HepG2 (cell line): ENCODE results near the gene WDCP. TPM values are rescaled to one million over a fixed set of nuclear protein-coding genes. Genes with fewer than 3 reads are reported as not detected.

Source experiments
- ATF7-NPFF ChIP-seq: sonication (generic); formaldehyde crosslinking; IDR thresholded peaks from 2 replicates; pipeline ENCODE4 v1.8.1; 2023; ENCODE audit warnings: mild to moderate bottlenecking, low read depth, missing genetic modification reagents, moderate library complexity
- FOXA1 ChIP-seq, 2 experiments: fragments of 450-650 bp in 1 of 2; sonication (generic) in 1 of 2; formaldehyde crosslinking in 1 of 2; IDR thresholded peaks; 2 replicates each; pipeline versions ENCODE4 v1.4.0 to v1.6.1; 2016 to 2020; ENCODE audit warnings: missing genetic modification reagents in 1 of 2
- MIER3 ChIP-seq: IDR thresholded peaks from 2 replicates; pipeline ENCODE4 v1.6.1; 2016; ENCODE audit warnings: missing compliant biosample characterization, borderline replicate concordance
- MTF1 ChIP-seq: sonication (generic); formaldehyde crosslinking; IDR thresholded peaks from 2 replicates; pipeline ENCODE4 v1.5.0; 2020; ENCODE audit warnings: missing genetic modification reagents
- NAIF1 ChIP-seq: sonication (generic); formaldehyde crosslinking; IDR thresholded peaks from 2 replicates; pipeline ENCODE4 v1.5.0; 2020; ENCODE audit warnings: mild to moderate bottlenecking, missing genetic modification reagents, borderline replicate concordance
- NCOA5 ChIP-seq: sonication (generic); formaldehyde crosslinking; IDR thresholded peaks from 2 replicates; pipeline ENCODE4 v1.4.0; 2020; ENCODE audit warnings: missing genetic modification reagents
- PITX1 ChIP-seq: sonication (generic); formaldehyde crosslinking; IDR thresholded peaks from 2 replicates; pipeline ENCODE4 v1.5.1; 2020; ENCODE audit warnings: mild to moderate bottlenecking, missing genetic modification reagents
- SIN3A ChIP-seq: IDR thresholded peaks from 2 replicates; pipeline ENCODE4 v1.6.1; 2011; ENCODE audit warnings: low read depth, mild to moderate bottlenecking, control low read depth, low read length, borderline replicate concordance
- SOX5 ChIP-seq: IDR thresholded peaks from 2 replicates; pipeline ENCODE4 v1.6.1; 2016; ENCODE audit warnings: borderline replicate concordance
- SP2 ChIP-seq: sonication (generic); formaldehyde crosslinking; IDR thresholded peaks from 2 replicates; pipeline ENCODE4 v1.5.1; 2020; ENCODE audit warnings: mild to moderate bottlenecking, missing genetic modification reagents
- TARDBP ChIP-seq: sonication (generic); formaldehyde crosslinking; IDR thresholded peaks from 2 replicates; pipeline ENCODE4 v1.8.0; 2022; ENCODE audit warnings: mild to moderate bottlenecking, missing genetic modification reagents
- ZNF282 ChIP-seq: fragments of 450-650 bp; IDR thresholded peaks from 2 replicates; pipeline ENCODE4 v1.6.1; 2018; ENCODE audit not compliant: partially characterized antibody
- ZNF296 ChIP-seq: sonication (generic); formaldehyde crosslinking; conservative IDR thresholded peaks from 2 replicates; pipeline ENCODE4 v1.5.0; 2020; ENCODE audit warnings: mild to moderate bottlenecking, missing genetic modification reagents
- ZNF496 ChIP-seq: sonication (generic); formaldehyde crosslinking; IDR thresholded peaks from 2 replicates; pipeline ENCODE4 v1.8.1; 2023; ENCODE audit warnings: mild to moderate bottlenecking, moderate library complexity, missing genetic modification reagents; ENCODE audit not compliant: insufficient replicate concordance
- ZNF549 ChIP-seq: sonication (generic); formaldehyde crosslinking; IDR thresholded peaks from 2 replicates; pipeline ENCODE4 v1.5.0; 2020; ENCODE audit warnings: missing genetic modification reagents
- ZNF615 ChIP-seq: sonication (generic); formaldehyde crosslinking; IDR thresholded peaks from 2 replicates; pipeline ENCODE4 v1.5.0; 2020; ENCODE audit warnings: mild to moderate bottlenecking, missing genetic modification reagents, borderline replicate concordance
- ZNF703 ChIP-seq: sonication (generic); formaldehyde crosslinking; IDR thresholded peaks from 2 replicates; pipeline ENCODE4 v1.5.1; 2020; ENCODE audit warnings: missing genetic modification reagents, mild to moderate bottlenecking, moderate library complexity, borderline replicate concordance
- ZNF780A ChIP-seq: sonication (generic); formaldehyde crosslinking; IDR thresholded peaks from 2 replicates; pipeline ENCODE4 v1.8.0; 2022; ENCODE audit warnings: mild to moderate bottlenecking, missing genetic modification reagents, moderate library complexity
- ZNF782 ChIP-seq: sonication (generic); formaldehyde crosslinking; IDR thresholded peaks from 2 replicates; pipeline ENCODE4 v1.4.0; 2020; ENCODE audit warnings: missing genetic modification reagents, mild to moderate bottlenecking, borderline replicate concordance
- ZZZ3 ChIP-seq: sonication (generic); formaldehyde crosslinking; IDR thresholded peaks from 2 replicates; pipeline ENCODE4 v1.4.0; 2020; ENCODE audit warnings: missing genetic modification reagents, mild to moderate bottlenecking, borderline replicate concordance
- polyA plus RNA-seq, 8 experiments: library from polyadenylated mRNA; depleted of rRNA in 3 of 8; stranded (reverse) in 7 of 8; unstranded in 1 of 8; fragments of >200 nt; fragmentation: Illumina TruSeq in 4 of 8; extraction: Trizol in 4 of 8; gene quantifications; 2 replicates each; pipeline versions ENCODE4 v1.2.1 to v1.2.3, GENCODE V29; 2011 to 2016; ENCODE audit warnings: low read depth in 4 of 8, missing spikeins in 1 of 8, mixed read lengths in 1 of 8; ENCODE audit not compliant: insufficient read depth in 1 of 8
- total RNA-seq, 5 experiments: library from RNA; depleted of rRNA; stranded (reverse); fragments of >200 nt; fragmentation: Illumina TruSeq; extraction: Trizol; gene quantifications; 2 replicates each; pipeline ENCODE4 v1.2.3, GENCODE V29; 2016; ENCODE audit warnings: low read depth in 1 of 5
- TF ChIP-seq, protein P1 (sequence below): sonication (generic); formaldehyde crosslinking; IDR thresholded peaks from 2 replicates; pipeline ENCODE4 v1.4.0; 2020; ENCODE audit warnings: mild to moderate bottlenecking, missing genetic modification reagents, borderline replicate concordance
- TF ChIP-seq, protein P2 (sequence below): sonication (generic); formaldehyde crosslinking; IDR thresholded peaks from 2 replicates; pipeline ENCODE4 v1.5.0; 2020; ENCODE audit warnings: missing genetic modification reagents
- TF ChIP-seq, protein P3 (sequence below): sonication (generic); formaldehyde crosslinking; IDR thresholded peaks from 2 replicates; pipeline ENCODE4 v1.8.1; 2023; ENCODE audit warnings: mild to moderate bottlenecking, missing genetic modification reagents, borderline replicate concordance
- TF ChIP-seq, protein P4 (sequence below): IDR thresholded peaks from 2 replicates; pipeline ENCODE4 v1.6.1; 2016; ENCODE audit warnings: missing biosample characterization, missing genetic modification reagents, low read depth

Gene WDCP
- total and polyA plus RNA-seq, 2 of the 13 experiments (the other 11 are each of a cell fraction or from before 2014, with no cell fraction given) = 17.4 to 22.6 TPM

DNA sequence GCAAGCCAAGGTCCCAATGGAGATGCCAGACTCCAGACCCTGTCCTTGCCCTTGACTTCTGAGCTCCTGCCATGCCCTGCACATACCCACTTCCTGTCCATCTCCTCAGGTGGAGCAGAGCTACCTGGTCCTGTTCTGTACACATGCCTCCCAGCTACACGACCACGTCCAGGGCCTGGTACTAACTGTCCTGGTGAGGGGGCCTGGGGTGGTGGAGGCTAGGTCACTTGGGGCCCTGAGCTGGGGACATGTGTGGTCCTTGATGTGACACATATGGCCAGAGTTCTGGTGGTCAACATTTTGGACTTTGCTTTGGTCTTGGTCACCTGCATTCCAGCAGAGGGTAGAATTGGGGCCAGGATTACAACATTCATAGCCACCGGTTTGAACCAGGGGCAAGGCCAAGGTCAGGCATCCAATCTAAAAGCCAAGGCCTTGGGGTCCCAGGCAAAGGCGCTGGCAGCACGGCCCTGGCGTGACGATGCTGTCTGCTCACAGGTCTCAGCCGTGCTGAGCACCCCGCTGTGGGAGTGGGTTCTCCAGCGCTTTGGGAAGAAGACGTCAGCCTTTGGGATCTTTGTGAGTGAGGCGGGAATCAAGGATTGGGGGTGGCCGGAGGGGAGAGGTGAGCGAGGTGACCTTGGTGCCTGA, 24.7 kb downstream of the WDCP start (continued):
- TF ChIP-seq NCOA5 (no peak), ZNF615 (CRISPR knock-in tag) (no peak), NAIF1 (CRISPR knock-in tag) (no peak), ZNF496 (CRISPR knock-in tag) (no peak), MTF1 (no peak), SOX5 (peak; percentile 80), PITX1 (peak; percentile 70), SP2 (CRISPR knock-in tag) (no peak), MIER3 (peak; percentile 73; the same call in 1 of the 2 replicates), FOXA1 (IDR thresholded peaks at IDR 0.05) (no peak), FOXA1 (CRISPR knock-in tag; IDR thresholded peaks at IDR 0.05) (peak; percentile 35; the same call in 1 of the 2 replicates), SIN3A (no peak), ZNF782 (no peak), TARDBP (peak; percentile 81), ATF7-NPFF (CRISPR knock-in tag) (no peak), ZNF549 (CRISPR knock-in tag) (no peak), ZNF282 (no peak), ZNF296 (CRISPR knock-in tag) (peak; percentile 17; the same call in 1 of the 2 replicates), ZNF780A (CRISPR knock-in tag) (peak; percentile 80; the same call in 1 of the 2 replicates), ZZZ3 (CRISPR knock-in tag) (no peak), ZNF703 (CRISPR knock-in tag) (no peak)
- TF ChIP-seq, protein P1, sequence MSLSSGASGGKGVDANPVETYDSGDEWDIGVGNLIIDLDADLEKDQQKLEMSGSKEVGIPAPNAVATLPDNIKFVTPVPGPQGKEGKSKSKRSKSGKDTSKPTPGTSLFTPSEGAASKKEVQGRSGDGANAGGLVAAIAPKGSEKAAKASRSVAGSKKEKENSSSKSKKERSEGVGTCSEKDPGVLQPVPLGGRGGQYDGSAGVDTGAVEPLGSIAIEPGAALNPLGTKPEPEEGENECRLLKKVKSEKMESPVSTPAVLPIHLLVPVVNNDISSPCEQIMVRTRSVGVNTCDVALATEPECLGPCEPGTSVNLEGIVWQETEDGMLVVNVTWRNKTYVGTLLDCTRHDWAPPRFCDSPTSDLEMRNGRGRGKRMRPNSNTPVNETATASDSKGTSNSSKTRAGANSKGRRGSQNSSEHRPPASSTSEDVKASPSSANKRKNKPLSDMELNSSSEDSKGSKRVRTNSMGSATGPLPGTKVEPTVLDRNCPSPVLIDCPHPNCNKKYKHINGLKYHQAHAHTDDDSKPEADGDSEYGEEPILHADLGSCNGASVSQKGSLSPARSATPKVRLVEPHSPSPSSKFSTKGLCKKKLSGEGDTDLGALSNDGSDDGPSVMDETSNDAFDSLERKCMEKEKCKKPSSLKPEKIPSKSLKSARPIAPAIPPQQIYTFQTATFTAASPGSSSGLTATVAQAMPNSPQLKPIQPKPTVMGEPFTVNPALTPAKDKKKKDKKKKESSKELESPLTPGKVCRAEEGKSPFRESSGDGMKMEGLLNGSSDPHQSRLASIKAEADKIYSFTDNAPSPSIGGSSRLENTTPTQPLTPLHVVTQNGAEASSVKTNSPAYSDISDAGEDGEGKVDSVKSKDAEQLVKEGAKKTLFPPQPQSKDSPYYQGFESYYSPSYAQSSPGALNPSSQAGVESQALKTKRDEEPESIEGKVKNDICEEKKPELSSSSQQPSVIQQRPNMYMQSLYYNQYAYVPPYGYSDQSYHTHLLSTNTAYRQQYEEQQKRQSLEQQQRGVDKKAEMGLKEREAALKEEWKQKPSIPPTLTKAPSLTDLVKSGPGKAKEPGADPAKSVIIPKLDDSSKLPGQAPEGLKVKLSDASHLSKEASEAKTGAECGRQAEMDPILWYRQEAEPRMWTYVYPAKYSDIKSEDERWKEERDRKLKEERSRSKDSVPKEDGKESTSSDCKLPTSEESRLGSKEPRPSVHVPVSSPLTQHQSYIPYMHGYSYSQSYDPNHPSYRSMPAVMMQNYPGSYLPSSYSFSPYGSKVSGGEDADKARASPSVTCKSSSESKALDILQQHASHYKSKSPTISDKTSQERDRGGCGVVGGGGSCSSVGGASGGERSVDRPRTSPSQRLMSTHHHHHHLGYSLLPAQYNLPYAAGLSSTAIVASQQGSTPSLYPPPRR (CRISPR knock-in tag) = 0 out of 2 replicates have a peak, but pooled peaks have one; percentile 50
- TF ChIP-seq, protein P2, sequence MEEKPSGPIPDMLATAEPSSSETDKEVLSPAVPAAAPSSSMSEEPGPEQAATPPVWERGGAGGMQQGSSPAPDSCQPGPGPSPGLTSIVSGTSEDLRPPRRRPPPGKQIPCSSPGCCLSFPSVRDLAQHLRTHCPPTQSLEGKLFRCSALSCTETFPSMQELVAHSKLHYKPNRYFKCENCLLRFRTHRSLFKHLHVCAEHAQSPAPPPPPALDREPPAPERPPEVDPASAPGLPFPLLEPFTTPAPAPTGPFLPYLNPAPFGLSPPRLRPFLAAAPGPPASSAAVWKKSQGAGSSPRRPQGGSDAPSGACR = peak; percentile 60; the same call in 1 of the 2 replicates
- TF ChIP-seq, protein P3, sequence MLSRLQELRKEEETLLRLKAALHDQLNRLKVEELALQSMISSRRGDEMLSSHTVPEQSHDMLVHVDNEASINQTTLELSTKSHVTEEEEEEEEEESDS (CRISPR knock-in tag) = no peak
- TF ChIP-seq, protein P4, sequence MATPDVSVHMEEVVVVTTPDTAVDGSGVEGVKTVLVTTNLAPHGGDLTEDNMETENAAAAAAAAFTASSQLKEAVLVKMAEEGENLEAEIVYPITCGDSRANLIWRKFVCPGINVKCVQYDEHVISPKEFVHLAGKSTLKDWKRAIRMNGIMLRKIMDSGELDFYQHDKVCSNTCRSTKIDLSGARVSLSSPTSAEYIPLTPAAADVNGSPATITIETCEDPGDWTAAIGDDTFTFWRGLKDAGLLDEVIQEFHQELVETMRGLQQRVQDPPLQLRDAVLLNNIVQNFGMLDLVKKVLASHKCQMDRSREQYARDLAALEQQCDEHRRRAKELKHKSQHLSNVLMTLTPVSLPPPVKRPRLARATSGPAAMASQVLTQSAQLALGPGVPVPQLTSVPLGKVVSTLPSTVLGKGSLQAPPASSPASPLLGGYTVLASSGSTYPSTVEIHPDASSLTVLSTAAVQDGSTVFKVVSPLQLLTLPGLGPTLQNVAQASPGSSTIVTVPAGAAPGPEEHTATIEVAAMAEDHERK (CRISPR knock-in tag) = no peak
